GM12878 (cell line): ENCODE results near the gene RAI14. TPM values are rescaled to one million over a fixed set of nuclear protein-coding genes. Genes with fewer than 3 reads are reported as not detected.

ENCODE experiments used
- ATAC-seq: fragments of 200-7000 bp; cut with Tn5 transposase; 3 replicates; pipeline ENCODE4 v1.9.1; 2020; ENCODE audit warnings: mild to moderate bottlenecking, moderate library complexity
- BruUV-seq: library from RNA; stranded (reverse); fragments of 400-500 nt; replicated peaks from 2 replicates; lab custom pipeline; 2021; lab: Mats Ljungman, UMichigan
- CTCF ChIA-PET: fragments of 300-600 bp; sonication (Branson Sonifier 250); formaldehyde crosslinking; extraction: SDS; loops from one replicate; lab custom pipeline; 2021; ENCODE audit warnings: inconsistent platforms; lab: Yijun Ruan, JAX
- POLR2A ChIA-PET: fragments of 350-600 bp; formaldehyde crosslinking; extraction: SDS; loops from one replicate; lab custom pipeline; 2021; ENCODE audit warnings: inconsistent platforms; lab: Charles Lee
- RAD21 ChIA-PET: fragments of 300-600 bp; sonication (Branson Sonifier 250); formaldehyde crosslinking; loops from one replicate; lab custom pipeline; 2023; ENCODE audit warnings: antibody characterized with exemption; ENCODE audit not compliant: unreplicated experiment; lab: Charles Lee
- SMC1A ChIA-PET: fragments of 300-600 bp; sonication (Branson Sonifier 250); formaldehyde crosslinking; loops from one replicate; lab custom pipeline; 2023; ENCODE audit not compliant: unreplicated experiment, uncharacterized antibody; lab: Charles Lee
- DNase-seq: peaks from one replicate; pipeline ENCODE4 v3.0.0-alpha.2; 2011; ENCODE audit warnings: low read depth, low spot score
- FAIRE-seq: peaks from 3 replicates; lab custom pipeline; 2011; peaks lifted over from hg19 to GRCh38; lab: Jason Lieb, UNC
- H2AFZ ChIP-seq: 2 replicates; pipeline ENCODE4 v1.6.0; 2011; ENCODE audit warnings: low read depth, low read length, control low read depth; ENCODE audit not compliant: control insufficient read depth
- H3K27ac ChIP-seq: 2 replicates; pipeline ENCODE4 v1.5.1; 2011; ENCODE audit warnings: control low read depth; ENCODE audit not compliant: control insufficient read depth, insufficient read depth
- H3K27me3 ChIP-seq, 2 experiments: replicated peaks in 1 of 2; 2 replicates each; pipeline versions ENCODE4 v1.6.0 to v1.6.1; 2011; ENCODE audit warnings: low read length in 1 of 2; ENCODE audit not compliant: control insufficient read depth in 2 of 2, insufficient read depth in 2 of 2
- H3K36me3 ChIP-seq, 2 experiments: 2 replicates each; pipeline ENCODE4 v1.5.1; 2011; ENCODE audit warnings: low read length in 1 of 2; ENCODE audit not compliant: control insufficient read depth in 2 of 2, insufficient read depth in 2 of 2
- H3K4me1 ChIP-seq: 2 replicates; pipeline ENCODE4 v1.6.1; 2011; ENCODE audit warnings: mild to moderate bottlenecking, low read length, moderate library complexity, mixed read lengths; ENCODE audit not compliant: control insufficient read depth, insufficient read depth
- H3K4me2 ChIP-seq: 2 replicates; pipeline ENCODE4 v1.6.0; 2011; ENCODE audit warnings: control low read depth; ENCODE audit not compliant: control insufficient read depth, insufficient read depth
- H3K4me3 ChIP-seq: fragments of 200-600 bp; sonication (generic); 2 replicates; pipeline ENCODE4 v1.5.1; 2016
- H3K79me2 ChIP-seq: 2 replicates; pipeline ENCODE4 v1.6.0; 2011; ENCODE audit warnings: low read length; ENCODE audit not compliant: control insufficient read depth, insufficient read depth
- H3K9ac ChIP-seq: 2 replicates; pipeline ENCODE4 v1.8.0; 2011; ENCODE audit warnings: low read length, control low read depth, mixed read lengths; ENCODE audit not compliant: control insufficient read depth, insufficient read depth
- H3K9me3 ChIP-seq: replicated peaks from 3 replicates; pipeline ENCODE4 v1.5.1; 2011; ENCODE audit warnings: mild to moderate bottlenecking, low read length; ENCODE audit not compliant: control insufficient read depth, insufficient read depth
- H4K20me1 ChIP-seq: 2 replicates; pipeline ENCODE4 v1.6.0; 2011; ENCODE audit not compliant: control insufficient read depth, insufficient read depth
- ATF2 ChIP-seq: IDR thresholded peaks from 2 replicates; pipeline ENCODE4 v1.6.1; 2012; ENCODE audit warnings: low read length, inconsistent platforms
- GABPA ChIP-seq: IDR thresholded peaks from 2 replicates; pipeline ENCODE4 v1.6.1; 2014; ENCODE audit warnings: antibody characterized with exemption, low read depth, mild to moderate bottlenecking, inconsistent platforms
- GATAD2B ChIP-seq: fragments of 450-650 bp; conservative IDR thresholded peaks from 2 replicates; pipeline ENCODE4 v1.6.1; 2017; ENCODE audit warnings: low read depth, mild to moderate bottlenecking, moderate library complexity
- MLLT1 ChIP-seq: fragments of 450-650 bp; IDR thresholded peaks from 2 replicates; pipeline ENCODE4 v1.6.1; 2016; ENCODE audit warnings: mild to moderate bottlenecking
- ZNF24 ChIP-seq: fragments of 450-650 bp; IDR thresholded peaks from 2 replicates; pipeline ENCODE4 v1.6.1; 2017; ENCODE audit warnings: antibody characterized with exemption, mild to moderate bottlenecking
- WGBS: methylation state at CpG from one replicate; pipeline ENCODE4 v1.1.6; 2016; ENCODE audit warnings: low lambda C conversion rate; ENCODE audit not compliant: insufficient replicate concordance, insufficient coverage; ENCODE audit errors: missing lambda C conversion rate; 5-methylcytosine and 5-hydroxymethylcytosine counted together
- in situ Hi-C: fragments of 300-500 bp; cut with MboI; formaldehyde crosslinking; loops from 9 replicates; pipeline ENCODE4 v1.14.3; 2018; ENCODE audit warnings: mixed read lengths
- intact Hi-C: fragments of 100-400 bp; cut with micrococcal nuclease; formaldehyde crosslinking; loops from one replicate; pipeline ENCODE4 v1.14.2; 2022; ENCODE audit not compliant: unreplicated experiment
- polyA plus RNA-seq, 11 experiments: library from polyadenylated mRNA; depleted of rRNA in 4 of 11; unstranded in 6 of 11; stranded (reverse) in 5 of 11; fragments of >200 nt; fragmentation: Nextera tagmentation in 4 of 11; fragmentation: Illumina TruSeq in 1 of 11; extraction: Ambion mirVana in 4 of 11; extraction: Trizol in 1 of 11; gene quantifications; 1 replicate in 1 of 11; 2 replicates in 10 of 11; pipeline versions ENCODE4 v1.2.1 to v1.2.3, GENCODE V29; 2011 to 2016; ENCODE audit warnings: inconsistent platforms in 2 of 11, missing spikeins in 2 of 11, low read depth in 1 of 11
- total RNA-seq, 4 experiments: library from RNA; depleted of rRNA in 3 of 4; stranded (reverse); fragments of >200 nt in 3 of 4; fragmentation: Illumina TruSeq in 1 of 4; extraction: Trizol in 1 of 4; gene quantifications; 2 replicates each; pipeline versions ENCODE4 v1.2.1 to v1.2.3, GENCODE V29; 2013 to 2021

The RAI14 gene
- total and polyA plus RNA-seq, 10 of the 15 experiments (the other 5 are each of a cell fraction or from before 2014, with no cell fraction given) = 0.18 to 4.6 (median 1.9) TPM

DNA sequence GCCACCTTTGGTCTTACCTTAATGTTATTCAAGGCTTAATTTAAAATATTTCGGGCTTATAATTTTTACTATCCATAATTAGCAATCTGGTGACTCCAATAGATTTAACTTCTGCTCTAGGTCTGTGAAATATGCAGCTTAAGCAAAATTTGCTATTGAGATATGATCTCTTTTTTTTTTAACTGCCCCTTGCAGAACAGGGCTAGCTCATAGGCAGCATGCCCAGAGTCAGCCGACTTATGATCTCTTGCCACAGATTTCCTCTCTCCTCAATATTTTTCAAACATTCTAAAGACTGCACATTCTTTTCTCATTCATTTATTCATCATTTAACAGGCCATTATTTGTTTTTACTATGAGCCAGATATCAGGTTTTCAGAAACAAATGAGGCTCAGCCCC, 187.4 kb downstream of the RAI14 start:
- intact Hi-C loops = no loop called here
- no peak for ATAC-seq

More for the DNA sequence above, 187.4 kb downstream of the RAI14 start:
- Histone ChIP-seq H4K20me1 (no peaks in the 10 kb centered on the region), H3K27me3 (no peaks in the 10 kb centered on the region), H3K27ac (no peak overlapping the region), H3K36me3 (no peaks in the 10 kb centered on the region), H3K4me3 (no peak overlapping the region), H3K4me1 (peaks cover 4% of the 10 kb centered on the region), H2AFZ (no peak overlapping the region), H3K4me2 (no peak overlapping the region), H3K9me3 (no peaks in the 10 kb centered on the region), H3K79me2 (no peaks in the 10 kb centered on the region), H3K9ac (no peak overlapping the region)
- RAD21 ChIA-PET = no interaction called here
- TF ChIP-seq ATF2 (no peak), ZNF24 (no peak), MLLT1 (no peak), GABPA (no peak), GATAD2B (no peak)
- CTCF ChIA-PET = no interaction called here
- DNase-seq (no peak), FAIRE-seq (no peak)
- POLR2A ChIA-PET = no interaction called here
- WGBS = 56% methylated on average over 2 of the region's 2 CpGs
- no TSS peak for BruUV-seq
- SMC1A ChIA-PET = interaction anchor here (2.3 kb wide), 1 partner anchor 9 kb away, joined by 5 read pairs; no protein-coding TSS in a partner anchor
- in situ Hi-C loops = no loop called here
